ENCODE data around the gene PKD1L1.
A peak's percentile ranks its signal among the peaks of the same experiment; 100 is the strongest.

DNA sequence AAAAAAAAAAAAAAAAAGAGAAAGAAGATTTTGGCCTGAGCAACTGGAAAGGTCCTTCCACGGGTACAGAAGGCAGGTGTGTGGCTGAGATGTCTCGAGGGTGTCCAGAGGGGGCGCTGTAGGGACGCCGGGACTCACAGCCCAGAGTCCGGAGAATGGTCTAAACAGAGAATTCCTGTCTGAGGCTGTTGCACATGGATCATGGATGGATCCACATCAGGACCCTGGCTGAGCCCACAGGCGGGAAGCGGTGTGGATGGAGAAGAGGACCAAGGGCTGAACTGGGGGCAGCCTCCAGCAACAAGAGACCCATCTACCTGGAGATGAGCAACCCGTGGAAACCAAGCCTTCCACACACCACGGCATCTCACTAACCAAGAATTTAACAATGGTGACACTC lies 55.0 kb downstream of the PKD1L1 start:
- TF ChIP-seq, protein P1, sequence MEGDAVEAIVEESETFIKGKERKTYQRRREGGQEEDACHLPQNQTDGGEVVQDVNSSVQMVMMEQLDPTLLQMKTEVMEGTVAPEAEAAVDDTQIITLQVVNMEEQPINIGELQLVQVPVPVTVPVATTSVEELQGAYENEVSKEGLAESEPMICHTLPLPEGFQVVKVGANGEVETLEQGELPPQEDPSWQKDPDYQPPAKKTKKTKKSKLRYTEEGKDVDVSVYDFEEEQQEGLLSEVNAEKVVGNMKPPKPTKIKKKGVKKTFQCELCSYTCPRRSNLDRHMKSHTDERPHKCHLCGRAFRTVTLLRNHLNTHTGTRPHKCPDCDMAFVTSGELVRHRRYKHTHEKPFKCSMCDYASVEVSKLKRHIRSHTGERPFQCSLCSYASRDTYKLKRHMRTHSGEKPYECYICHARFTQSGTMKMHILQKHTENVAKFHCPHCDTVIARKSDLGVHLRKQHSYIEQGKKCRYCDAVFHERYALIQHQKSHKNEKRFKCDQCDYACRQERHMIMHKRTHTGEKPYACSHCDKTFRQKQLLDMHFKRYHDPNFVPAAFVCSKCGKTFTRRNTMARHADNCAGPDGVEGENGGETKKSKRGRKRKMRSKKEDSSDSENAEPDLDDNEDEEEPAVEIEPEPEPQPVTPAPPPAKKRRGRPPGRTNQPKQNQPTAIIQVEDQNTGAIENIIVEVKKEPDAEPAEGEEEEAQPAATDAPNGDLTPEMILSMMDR (conservative IDR thresholded peaks at IDR 0.05; ENCODE audit: low read depth, low read length) = peak; percentile 56
- TF ChIP-seq EZH2 (IDR thresholded peaks at IDR 0.05; ENCODE audit: borderline replicate concordance, low read depth, low read length, poor library complexity, severe bottlenecking) = no peak
